GM20000 (cell line): Measurements from ENCODE around the gene DESI2.

Source experiments
- DNase-seq: peaks from one replicate; pipeline ENCODE4 v3.0.0; 2012; ENCODE audit warnings: low spot score
- CTCF ChIP-seq: IDR thresholded peaks from 2 replicates; pipeline ENCODE4 v1.5.1; 2012; ENCODE audit warnings: mild to moderate bottlenecking, control low read depth; ENCODE audit errors: extremely low read depth, missing control alignments

Gene DESI2

GRCh38 chr1:244642988-244643387 is 9.9 kb upstream of the DESI2 start:
- DNase-seq: no peak
- no peak for TF ChIP-seq CTCF

- no peak for DNase-seq
- no peak for TF ChIP-seq CTCF
Observed at GRCh38 chr1:244645414-244645813, 7.5 kb upstream of the DESI2 start.

- TF ChIP-seq CTCF: no peak
- no peak for DNase-seq
Observed at GRCh38 chr1:244645890-244646289, 7.0 kb upstream of the DESI2 start.

- TF ChIP-seq CTCF: no peak
- DNase-seq: no peak
Observed at GRCh38 chr1:244647819-244648218, 5.1 kb upstream of the DESI2 start.

- DNase-seq: no peak
- no peak for TF ChIP-seq CTCF
Observed at GRCh38 chr1:244651956-244652622, 837 bp upstream of the DESI2 start.

GRCh38 chr1:244653439-244654107 is 647 bp downstream of the DESI2 start:
- DNase-seq: peak; percentile 17

More at GRCh38 chr1:244653439-244654107, 647 bp downstream of the DESI2 start:
- TF ChIP-seq CTCF: no peak
